GM21529 (cell line): ENCODE measurements around the gene FXYD6.

Experiments
- ATAC-seq: cut with Tn5 transposase; IDR thresholded peaks from one replicate; pipeline ENCODE4 v1.9.1; 2021; ENCODE audit not compliant: unreplicated experiment

FXYD6 gene

DNA sequence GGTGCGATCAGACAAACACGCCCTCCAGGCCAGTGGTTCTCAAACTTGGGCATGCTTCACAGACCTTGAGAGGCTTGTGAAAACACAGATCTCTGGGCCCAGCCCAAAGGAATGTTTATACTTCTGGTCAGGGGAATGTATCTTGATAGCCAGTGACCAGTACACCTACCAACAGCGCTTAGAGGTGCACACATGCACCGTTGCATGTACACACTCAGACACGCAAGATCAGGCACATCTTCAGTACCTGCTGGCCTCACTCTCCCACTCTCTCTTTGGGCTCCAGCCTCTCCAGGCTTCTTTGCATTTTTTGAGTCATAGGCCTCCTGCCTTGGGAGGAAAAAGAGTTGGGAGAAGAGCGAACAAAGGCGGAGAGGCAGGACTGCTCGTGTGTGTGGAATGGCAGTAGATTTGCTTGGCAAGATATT lies 11.7 kb upstream of the FXYD6 start:
- no peak for ATAC-seq

DNA sequence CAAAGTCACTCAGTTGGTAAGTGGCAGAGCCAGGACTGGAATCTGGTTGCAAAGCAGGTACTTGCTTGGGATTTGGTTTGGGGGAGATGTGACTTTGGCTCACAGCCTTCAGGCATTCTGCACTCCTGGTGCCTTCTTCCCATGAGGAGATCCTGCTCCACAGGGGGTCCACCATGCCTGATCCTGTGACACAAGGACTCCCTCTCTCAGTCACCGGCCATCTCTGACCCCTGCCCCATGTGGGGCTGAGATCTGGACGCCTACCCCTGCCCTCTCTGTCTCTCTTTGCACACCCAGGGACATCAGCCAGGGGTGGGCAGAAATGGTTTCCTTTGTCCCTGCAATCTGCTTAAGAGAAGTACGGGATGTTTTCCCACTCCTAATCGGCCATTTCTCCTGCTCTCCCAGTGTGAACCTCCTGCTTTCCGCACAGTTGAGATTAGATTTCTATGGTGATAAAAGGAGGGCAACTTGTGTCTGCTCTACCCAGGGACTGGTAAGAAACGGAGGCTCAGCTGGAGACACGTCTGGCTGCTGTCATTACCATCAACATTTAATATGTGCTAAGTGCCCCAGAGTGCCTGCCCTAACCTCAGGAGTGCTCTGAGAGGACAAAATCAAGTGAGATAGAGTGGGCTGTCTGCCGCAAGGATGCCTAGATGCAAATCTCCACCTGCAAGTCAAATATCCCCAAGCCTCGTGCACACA lies 11.1 kb upstream of the FXYD6 start:
- ATAC-seq: no peak

DNA sequence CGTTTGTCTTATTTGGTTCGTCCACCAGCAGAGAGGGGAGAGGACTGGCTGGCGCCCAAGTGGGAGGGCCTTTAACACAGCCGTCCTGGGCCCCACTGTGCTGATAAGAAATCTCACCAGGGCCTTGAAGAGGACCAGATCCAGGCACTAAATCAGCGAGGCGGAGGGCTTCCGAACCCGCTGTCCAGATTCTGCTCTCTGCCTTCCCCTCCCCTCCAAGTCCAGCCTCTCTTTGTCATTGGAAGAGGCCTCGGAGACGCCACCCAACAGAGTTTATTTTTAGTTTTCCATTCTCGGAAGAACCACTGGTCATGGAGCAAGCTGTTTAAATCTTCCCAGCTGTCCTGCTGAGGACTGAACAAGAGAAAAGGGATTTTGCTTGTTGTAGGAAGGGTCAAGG lies 9.3 kb upstream of the FXYD6 start:
- no peak for ATAC-seq

DNA sequence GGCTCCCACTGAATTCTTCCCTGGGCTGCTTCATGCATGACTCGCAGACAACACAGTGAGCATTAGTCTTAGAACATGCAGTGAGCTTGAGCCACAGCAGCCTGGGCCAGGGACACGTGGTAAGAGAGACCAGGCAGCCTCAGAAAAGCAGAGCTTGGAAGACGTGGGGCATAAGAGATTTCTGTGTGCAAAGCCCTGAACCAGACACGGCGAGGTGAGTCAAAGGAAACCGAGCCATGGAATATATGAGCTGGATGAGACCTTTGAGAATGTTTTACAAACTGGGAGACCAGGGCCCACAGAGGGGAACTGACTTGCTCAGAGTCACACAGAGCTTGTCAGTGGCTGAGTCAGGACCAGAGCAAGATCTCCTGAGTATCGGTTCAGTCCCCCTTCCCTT lies 8.5 kb upstream of the FXYD6 start:
- no peak for ATAC-seq

DNA sequence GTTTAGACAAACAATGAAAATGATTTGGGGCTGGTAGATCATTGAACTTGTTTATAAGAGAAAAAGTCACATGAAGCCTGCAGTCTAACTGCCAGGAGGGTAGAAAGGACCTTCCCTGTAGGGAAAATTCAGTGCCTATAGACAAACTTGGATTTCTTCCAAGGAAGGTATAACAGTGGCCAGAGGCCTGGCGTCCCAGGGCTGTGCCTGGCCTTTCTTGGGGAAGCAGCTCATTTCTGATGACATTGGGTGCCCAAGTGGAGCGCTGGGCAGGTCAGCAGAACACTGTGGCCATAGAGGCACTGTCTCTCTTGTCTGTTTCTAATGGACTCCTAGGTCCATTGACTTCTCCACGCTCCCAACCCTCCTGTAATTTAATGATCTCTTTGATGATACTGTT lies 6.6 kb upstream of the FXYD6 start:
- ATAC-seq: no peak

DNA sequence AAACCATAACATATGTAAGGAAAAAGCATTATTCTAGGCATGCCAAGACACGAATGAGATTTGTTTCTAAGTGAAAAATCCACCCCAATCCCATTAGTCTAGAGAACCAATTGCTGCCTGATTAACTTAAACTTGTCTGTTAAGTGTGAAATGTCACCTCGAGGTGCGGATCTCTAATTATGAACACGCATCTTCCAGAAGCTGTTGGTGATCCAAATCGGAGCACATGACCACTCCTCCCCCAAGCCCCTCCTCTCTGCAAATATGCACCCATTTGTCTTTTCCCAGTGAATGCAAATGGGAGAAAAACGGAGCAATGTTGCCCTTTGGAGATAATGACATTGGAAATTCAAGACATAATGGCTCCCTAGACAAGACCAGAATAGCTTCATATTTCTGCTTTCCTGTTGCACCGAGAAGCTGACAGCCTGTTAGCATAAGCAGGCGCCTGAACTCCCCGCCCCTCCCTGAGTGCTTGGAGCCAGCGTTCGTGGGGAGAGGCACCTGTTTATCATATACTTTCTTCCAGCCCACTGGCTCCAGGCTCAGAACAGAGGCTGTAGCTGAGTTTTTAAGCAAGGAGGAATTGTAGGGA lies 6.0 kb upstream of the FXYD6 start:
- no peak for ATAC-seq

DNA sequence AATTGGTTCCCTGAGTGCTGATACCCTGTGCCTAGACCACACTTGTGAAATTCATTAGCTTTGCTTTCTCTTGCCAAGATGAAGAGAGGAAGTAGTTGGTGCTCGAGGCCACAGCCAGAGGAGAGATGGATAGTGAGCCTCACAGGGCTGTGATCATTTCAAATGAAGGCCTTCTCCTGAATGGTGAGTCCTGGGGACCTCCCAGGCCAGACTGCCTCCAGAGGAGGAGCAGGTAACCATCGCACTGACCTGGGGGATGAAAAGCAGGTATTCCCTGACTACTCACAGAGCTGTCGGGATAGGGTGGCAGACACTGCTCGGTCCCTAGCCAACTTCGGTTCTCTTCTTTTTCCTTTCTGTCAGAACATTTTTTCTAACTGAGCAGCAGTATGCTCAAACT lies 4.8 kb upstream of the FXYD6 start:
- ATAC-seq: no peak

DNA sequence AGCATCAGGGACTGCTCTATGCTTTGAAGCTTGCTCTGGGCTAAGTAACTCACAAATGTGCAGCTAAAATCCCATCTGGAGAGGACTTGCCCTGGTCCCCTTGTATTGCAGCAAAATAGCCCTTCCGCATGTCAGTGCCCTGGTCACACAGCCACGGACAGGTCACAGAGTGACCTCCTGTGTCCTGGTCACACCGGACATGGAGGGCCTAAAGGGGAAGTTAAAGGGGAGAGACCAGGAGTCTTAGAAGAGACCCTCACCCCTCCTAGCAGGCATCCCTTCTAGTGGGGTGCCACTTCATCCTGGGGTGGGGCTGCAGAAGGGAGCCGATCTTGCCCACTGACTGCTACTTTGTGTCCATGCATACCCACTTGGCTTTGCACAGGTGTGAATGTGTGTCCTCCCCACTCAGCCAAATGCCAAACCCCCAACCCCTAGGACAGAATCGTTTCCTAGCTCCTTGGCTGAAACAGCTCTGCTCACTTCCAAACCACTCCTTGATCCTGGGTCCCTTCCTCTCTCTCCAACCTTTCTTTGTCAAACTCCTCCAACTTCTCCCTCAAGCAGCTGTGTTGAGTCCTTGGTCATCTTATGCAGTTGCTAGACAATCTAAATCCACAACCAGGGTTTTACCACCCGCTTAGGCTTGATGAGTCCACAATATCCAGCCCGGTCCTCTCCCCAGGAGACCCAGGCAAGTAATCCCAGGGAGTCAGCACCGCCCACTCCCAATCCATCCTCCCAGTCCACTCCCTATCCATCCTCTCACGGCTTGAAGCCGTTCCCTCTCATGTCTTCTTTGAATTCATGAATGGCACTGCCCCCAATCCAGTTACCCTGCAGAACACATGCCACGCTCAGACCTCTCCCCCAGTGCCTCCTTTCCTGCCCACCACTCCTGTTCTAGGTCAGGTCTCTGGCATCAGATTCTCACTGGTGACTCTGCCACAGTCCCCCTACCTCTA lies 3.3 kb upstream of the FXYD6 start:
- ATAC-seq: no peak

DNA sequence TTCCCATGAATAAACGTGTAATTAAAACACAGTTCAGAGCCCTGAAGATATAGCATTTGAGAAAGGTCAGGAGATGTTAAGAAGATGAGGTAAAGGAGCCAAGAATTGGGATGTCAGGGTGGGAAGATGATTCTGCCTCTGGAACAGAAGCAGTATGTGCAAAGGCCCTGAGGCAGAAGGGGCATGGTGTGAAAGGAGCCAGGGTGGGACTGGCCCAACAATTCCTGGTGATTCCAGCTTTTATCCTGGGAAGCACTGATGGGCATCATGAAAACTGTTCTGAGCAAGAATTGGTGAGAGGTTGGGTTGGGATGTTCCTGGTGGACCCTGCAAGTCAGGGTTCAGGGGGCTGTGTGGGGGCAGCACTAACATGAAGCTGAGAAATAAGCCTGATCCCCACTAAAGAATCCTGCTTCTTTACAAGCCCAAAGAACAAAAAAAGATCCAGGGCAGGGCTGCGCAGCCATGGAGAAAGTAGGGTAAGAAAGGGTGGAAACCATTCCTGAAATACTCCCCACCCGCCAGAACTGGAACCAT lies 2.5 kb upstream of the FXYD6 start:
- no peak for ATAC-seq

DNA sequence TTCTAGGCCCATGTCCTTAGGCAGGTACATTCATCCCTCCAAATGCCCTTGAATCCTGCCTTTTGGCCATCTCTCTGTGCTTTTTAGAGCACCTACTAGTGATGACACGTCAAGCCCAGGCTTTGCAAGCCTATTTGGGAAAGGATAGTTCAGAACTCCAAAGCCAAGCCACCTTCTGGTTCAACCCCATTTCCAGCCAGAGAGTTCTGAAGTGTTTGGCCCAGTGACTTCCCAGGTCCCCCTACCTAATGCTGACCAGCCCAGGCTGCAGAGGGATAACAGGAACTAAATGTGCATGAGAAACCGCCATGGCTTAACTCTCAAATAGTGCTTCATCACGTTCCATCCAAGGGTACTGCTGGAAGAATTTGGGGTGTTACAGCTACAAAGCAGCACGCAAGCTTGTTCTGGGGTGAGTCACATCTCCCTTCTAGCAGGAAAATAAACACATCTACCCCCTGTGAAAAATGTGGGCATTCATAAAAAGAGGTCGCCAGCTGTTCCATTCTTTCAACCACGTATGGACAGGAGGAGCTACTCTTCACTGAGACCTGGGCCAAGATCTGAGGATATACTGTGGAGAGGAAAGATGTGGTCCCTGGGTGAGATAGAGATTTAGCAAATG lies 2.0 kb upstream of the FXYD6 start:
- no peak for ATAC-seq

DNA sequence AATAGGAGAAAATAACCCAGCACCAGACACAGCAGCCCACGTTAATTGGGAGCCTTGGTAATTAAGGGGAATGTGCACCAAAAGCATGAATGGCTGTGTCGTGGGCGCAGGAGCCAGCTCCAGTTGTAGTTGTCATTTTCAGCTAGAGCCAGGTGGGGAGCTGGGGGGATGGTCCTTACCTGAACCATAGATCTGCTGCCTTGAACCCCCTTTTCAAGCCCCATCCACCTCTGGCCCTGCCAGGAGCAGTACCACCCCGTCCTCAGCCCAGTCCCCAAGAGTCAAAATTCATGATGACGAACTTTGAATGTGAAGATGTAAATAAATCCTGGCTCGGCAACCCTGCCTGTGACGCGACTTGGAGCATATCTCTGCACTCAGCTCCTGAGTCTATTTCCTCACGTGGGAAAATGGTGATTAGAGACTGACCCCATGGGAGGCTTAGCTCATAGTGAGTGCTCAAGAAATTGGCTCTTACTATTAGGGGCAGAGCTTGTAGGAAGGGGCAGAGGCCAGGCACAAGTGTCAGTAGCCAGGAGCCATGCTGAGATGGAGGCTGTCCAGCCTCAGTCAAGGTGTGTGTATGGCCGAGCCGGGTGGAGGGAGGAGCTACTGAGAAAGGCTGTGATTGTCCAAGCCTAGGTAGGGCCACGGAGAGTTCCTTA lies 794 bp upstream of the FXYD6 start:
- no peak for ATAC-seq

DNA sequence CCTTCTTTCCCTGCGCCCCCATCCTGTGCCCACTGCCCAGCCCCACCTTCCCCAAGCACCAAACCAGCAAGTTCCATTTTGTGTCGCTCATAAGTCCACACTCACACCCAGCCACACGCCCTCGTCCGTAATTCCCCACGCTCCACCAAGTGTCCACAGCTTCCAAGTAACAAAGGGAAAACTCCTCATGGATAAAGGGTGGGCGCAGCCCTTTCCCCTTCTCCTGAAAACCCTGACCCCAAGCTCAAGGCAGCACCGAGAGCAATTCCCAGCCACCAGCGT lies 458 bp downstream of the FXYD6 start:
- ATAC-seq: no peak

DNA sequence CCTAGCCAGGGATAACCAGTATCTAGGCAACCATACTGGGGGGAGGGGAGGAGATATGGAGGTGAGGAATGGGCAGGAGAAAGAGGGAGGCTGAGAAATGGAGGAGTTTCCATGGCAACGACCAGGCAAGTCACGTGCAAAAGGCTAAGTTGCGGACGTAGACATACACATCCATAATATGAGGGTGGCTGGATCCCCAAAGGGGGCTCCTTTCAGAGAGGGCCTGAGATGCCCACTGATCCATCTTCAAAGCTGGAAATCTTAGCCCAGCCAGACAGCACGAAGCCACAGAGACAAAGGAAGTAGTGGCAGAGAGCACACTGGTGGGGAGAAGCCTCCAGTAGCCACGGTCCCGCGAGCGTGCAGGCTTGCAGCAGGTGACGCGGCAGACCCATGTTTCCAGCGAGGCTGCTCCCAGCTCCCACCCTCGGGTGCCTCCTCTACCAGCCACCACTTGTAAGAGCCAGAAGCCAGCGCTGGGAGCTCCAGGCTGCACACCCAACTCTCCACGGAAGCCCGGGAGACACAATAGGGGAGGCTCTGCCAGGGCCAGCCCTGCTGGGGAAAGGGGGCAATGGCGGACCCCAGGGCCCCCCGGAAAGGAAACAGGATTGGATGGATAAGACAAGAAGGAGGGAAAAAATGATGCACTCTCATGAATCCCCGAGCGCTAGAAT lies 938 bp downstream of the FXYD6 start:
- no peak for ATAC-seq

DNA sequence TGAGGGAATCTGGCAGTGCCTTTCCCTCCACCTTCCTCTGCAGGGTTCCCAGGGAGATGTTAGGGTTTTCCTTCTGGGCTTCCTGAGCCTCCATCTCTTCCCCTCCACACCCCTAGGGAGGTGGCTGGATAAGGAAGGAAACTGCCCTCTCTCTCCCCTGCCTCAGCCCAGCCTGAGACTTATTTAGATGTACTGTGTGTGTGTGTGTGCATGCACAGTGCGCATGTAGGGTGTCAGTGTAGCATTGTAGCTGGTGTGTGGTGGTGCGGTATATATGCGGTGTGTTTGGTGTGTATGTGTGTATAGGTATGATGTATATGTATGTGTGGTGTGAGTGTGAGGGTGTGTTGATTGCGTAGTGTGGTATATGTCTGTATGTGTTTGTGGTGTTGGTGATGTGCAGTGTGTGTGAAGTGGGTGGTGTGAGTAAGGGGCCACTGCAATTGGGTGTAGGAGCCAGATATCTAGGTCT lies 1.5 kb downstream of the FXYD6 start:
- no peak for ATAC-seq

DNA sequence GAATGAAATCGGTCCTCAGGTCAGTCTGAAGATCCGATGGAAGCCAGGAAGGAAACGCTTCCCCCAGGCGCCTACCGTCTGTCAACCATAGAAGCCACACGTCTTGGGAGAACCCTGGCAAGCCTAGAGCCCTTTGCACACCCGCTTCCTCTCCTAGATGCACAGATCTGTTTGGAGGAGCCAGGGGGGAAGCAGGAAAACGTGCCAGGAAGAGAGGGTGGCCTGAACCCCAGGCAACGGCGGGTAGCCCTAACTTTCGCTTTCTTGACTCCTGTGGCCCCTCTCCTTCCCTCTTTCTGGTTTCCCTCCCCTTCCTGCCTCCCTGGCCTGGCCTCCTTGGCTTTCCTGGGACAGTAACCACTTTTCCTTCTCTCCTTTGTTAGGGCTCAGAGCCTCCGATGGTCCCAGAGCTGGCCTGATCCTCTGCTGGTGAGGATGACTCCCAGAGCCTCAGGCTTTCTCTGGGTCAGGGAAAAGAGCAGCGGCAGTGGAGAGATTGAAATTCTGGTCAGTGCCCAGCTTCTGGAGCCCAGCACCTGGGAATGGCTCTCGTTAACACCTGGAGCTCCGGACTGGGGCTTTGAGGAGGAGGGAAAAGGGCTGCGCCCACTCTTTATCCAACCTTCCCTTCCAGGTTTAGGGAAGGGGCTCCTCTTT lies 2.1 kb downstream of the FXYD6 start:
- ATAC-seq: no peak

DNA sequence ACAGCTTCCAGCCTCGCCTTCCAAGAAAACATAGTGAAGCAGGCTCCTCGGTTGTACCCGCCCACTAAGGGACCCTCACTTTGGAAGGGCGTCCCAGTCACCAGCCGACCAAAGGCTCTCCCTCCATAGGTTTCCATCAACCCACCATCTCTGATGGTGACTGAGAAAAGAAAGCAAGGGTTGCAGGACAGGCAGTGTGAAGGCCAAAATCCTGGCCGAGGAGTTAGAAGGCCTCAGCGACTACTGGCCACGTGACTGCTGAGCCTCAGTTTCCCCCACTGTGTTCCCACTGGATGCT lies 2.7 kb downstream of the FXYD6 start:
- no peak for ATAC-seq

DNA sequence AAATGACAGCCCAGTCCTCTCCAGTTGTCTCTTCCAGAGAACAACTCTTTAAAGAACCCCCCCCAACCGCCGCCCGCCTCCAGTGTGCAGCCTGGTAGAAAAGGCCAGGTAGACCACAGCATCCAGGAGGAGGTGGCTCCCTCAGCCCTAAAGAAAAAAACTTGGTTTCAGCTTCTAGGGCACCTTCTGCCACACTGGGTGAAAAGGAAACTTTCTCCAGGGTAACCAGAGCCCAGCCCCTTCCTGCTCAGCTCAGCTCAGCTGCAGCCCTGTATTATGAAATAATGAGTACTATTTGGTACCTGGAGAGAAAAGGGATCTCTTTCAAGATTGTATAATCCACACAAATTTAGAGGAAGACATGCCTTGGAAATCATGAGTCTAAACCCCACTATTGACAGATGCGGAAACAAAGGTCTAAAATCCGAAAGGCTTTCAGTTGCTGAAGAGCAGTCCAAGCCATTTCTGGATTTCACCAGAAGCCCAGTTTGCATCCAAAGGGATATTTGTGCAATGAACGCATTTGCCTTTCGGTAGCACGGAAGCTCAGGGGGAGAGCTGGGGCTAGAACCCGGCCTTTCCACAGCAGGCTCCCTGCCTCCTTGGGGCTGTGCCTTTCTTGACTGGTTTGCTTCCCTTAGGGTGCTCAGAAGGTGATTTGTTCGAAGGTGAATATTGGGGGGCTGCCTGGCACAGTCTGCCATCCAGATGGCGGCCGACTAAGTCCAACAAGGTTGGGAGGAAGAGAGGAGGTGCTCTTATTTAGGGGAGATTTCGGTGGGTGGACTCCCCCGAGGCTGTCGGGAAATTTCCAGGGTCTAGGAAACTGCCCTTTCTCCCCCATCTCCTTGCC lies 3.3 kb downstream of the FXYD6 start:
- ATAC-seq: no peak

DNA sequence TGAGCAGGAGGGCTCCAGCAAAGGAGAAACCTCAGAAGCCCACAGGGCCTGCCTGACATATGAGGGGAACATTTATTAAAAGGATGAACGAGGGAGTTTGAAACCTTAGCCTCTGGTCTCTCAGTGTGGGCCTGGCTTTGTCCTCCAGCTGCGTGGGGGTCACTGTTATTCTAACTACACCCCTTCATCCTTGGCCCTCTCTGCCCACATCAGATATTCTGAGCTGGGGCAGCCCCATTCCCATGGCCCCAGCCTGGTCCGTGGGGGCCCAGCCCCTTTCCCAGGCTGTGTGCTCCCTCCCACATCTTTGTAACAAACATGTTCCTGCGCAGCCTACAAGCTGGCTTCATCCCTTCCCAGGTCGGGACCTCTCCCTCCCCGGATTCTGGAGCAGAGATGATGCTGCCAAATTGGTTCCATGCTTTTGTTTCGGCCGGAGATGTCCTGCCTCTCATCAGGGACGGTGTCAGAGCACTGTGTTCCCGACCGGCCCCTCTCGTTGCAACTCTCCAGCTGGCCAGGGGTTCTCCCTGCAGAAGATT lies 4.0 kb downstream of the FXYD6 start:
- no peak for ATAC-seq

DNA sequence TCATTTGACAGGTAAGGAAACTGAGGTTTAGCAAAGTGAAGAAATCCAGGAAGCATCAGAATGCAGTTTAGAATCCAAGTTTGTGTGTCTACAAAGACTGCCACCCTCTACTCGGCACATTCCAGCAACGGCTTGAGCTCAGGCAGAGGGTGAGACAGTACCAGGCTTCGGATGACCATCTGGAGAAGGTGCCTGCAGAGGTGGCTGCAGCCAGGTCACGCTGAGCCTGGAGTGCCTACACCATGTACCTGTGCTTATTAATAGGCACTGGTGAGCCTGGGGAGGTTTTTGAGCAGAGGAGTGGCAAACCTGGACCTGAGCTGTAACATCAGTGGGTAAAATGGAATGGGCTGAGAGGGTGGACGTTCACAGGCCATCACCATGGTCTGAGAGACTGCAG lies 4.7 kb downstream of the FXYD6 start:
- ATAC-seq: no peak
